Body of pancreas (tissue), 4 donors: ENCODE results near the gene TYMS.

Experiments used
- CTCF ChIP-seq, 7 experiments: fragments of 450-650 bp in 4 of 7; fragments of 200-600 bp in 3 of 7; sonication (generic) in 3 of 7; IDR thresholded peaks; one replicate each; pipeline ENCODE4 v1.5.1; 2016 to 2019; ENCODE audit warnings: antibody characterized with exemption in 7 of 7
- POLR2A ChIP-seq, 3 donors: fragments of 450-650 bp; IDR thresholded peaks; one replicate each; pipeline ENCODE4 v1.6.1; 2016; ENCODE audit warnings: antibody characterized with exemption in 3 of 3, mild to moderate bottlenecking in 2 of 3

- TF ChIP-seq CTCF (IDR thresholded peaks at IDR 0.05) (no peak), POLR2A (IDR thresholded peaks at IDR 0.05) (no peak)
Measured at GRCh38 chr18:615092-615521, 42.3 kb upstream of the TYMS start.
